ENCODE measurements around the gene REP15.

Gene REP15

GRCh38 chr12:27673101-27673718, 23.0 kb upstream of the REP15 start:
- H3K36me3 ChIP-seq (ENCODE audit: control insufficient read depth, insufficient read depth, low read length), result peaks cover 2% of the 10 kb centered on the region

GRCh38 chr12:27674989-27675388, 21.3 kb upstream of the REP15 start:
- H3K4me3 ChIP-seq (replicated peaks; ENCODE audit: low read depth, low read length), result no peak overlapping the region
- DNase-seq (ENCODE audit: extremely low read depth, insufficient read length), result no peak
- H3K36me3 ChIP-seq (ENCODE audit: control insufficient read depth, insufficient read depth, low read length), result peaks cover 2% of the 10 kb centered on the region
- no peaks in the 10 kb centered on the region for H3K27me3 ChIP-seq (replicated peaks; ENCODE audit: control insufficient read depth, insufficient read depth, low read length)
- no peak for TF ChIP-seq CTCF (IDR thresholded peaks at IDR 0.05; ENCODE audit: insufficient read depth, low read length, poor library complexity, severe bottlenecking)

More at GRCh38 chr12:27673101-27673718, 23.0 kb upstream of the REP15 start:
- DNase-seq (ENCODE audit: extremely low read depth, insufficient read length), result no peak
- Histone ChIP-seq H3K4me3 (replicated peaks; ENCODE audit: low read depth, low read length) (no peak overlapping the region), H3K27me3 (replicated peaks; ENCODE audit: control insufficient read depth, insufficient read depth, low read length) (no peaks in the 10 kb centered on the region)
- TF ChIP-seq CTCF (IDR thresholded peaks at IDR 0.05; ENCODE audit: insufficient read depth, low read length, poor library complexity, severe bottlenecking), result no peak

- Histone ChIP-seq H3K27me3 (replicated peaks; ENCODE audit: control insufficient read depth, insufficient read depth, low read length) (no peaks in the 10 kb centered on the region), H3K36me3 (ENCODE audit: control insufficient read depth, insufficient read depth, low read length) (peaks cover 2% of the 10 kb centered on the region), H3K4me3 (replicated peaks; ENCODE audit: low read depth, low read length) (no peak overlapping the region)
- no peak for TF ChIP-seq CTCF (IDR thresholded peaks at IDR 0.05; ENCODE audit: insufficient read depth, low read length, poor library complexity, severe bottlenecking)
- no peak for DNase-seq (ENCODE audit: extremely low read depth, insufficient read length)
Observed at GRCh38 chr12:27680619-27681018, 15.6 kb upstream of the REP15 start.

- no peak for DNase-seq (ENCODE audit: extremely low read depth, insufficient read length)
- TF ChIP-seq CTCF (IDR thresholded peaks at IDR 0.05; ENCODE audit: insufficient read depth, low read length, poor library complexity, severe bottlenecking), result no peak
- Histone ChIP-seq H3K4me3 (replicated peaks; ENCODE audit: low read depth, low read length) (no peak overlapping the region), H3K36me3 (ENCODE audit: control insufficient read depth, insufficient read depth, low read length) (no peaks in the 10 kb centered on the region; the same call in none of the 2 replicates), H3K27me3 (replicated peaks; ENCODE audit: control insufficient read depth, insufficient read depth, low read length) (no peaks in the 10 kb centered on the region)
Observed at GRCh38 chr12:27682534-27682933, 13.7 kb upstream of the REP15 start.

GRCh38 chr12:27685274-27685673, 11.0 kb upstream of the REP15 start:
- no peaks in the 10 kb centered on the region; the same call in none of the 2 replicates for H3K36me3 ChIP-seq (ENCODE audit: control insufficient read depth, insufficient read depth, low read length)
- H3K4me3 ChIP-seq (replicated peaks; ENCODE audit: low read depth, low read length), result no peak overlapping the region
- H3K27me3 ChIP-seq (replicated peaks; ENCODE audit: control insufficient read depth, insufficient read depth, low read length), result no peaks in the 10 kb centered on the region
- DNase-seq (ENCODE audit: extremely low read depth, insufficient read length), result no peak
- no peak for TF ChIP-seq CTCF (IDR thresholded peaks at IDR 0.05; ENCODE audit: insufficient read depth, low read length, poor library complexity, severe bottlenecking)

- no peak for DNase-seq (ENCODE audit: extremely low read depth, insufficient read length)
- no peak overlapping the region for H3K4me3 ChIP-seq (replicated peaks; ENCODE audit: low read depth, low read length)
- no peak for TF ChIP-seq CTCF (IDR thresholded peaks at IDR 0.05; ENCODE audit: insufficient read depth, low read length, poor library complexity, severe bottlenecking)
- H3K36me3 ChIP-seq (ENCODE audit: control insufficient read depth, insufficient read depth, low read length), result no peaks in the 10 kb centered on the region; the same call in none of the 2 replicates
- no peaks in the 10 kb centered on the region for H3K27me3 ChIP-seq (replicated peaks; ENCODE audit: control insufficient read depth, insufficient read depth, low read length)
Observed at GRCh38 chr12:27686147-27686546, 10.1 kb upstream of the REP15 start.

Data from GM06990 (cell line).